H7 (cell line): ENCODE data around the gene LDHB. TPM values are rescaled to one million over a fixed set of nuclear protein-coding genes. Genes with fewer than 3 reads are reported as not detected.
"Not testable (repeated sequence)": the region's sequence is repeated elsewhere in the genome, so short reads cannot be mapped to it uniquely, and the experiment has no call there.

Source experiments
- DNase-seq: peaks from one replicate; pipeline ENCODE4 v3.0.0; 2012
- H3K27me3 ChIP-seq: 2 replicates; pipeline ENCODE4 v1.6.0; 2011; ENCODE audit warnings: mild to moderate bottlenecking, low read length; ENCODE audit not compliant: control insufficient read depth, insufficient read depth
- H3K36me3 ChIP-seq: replicated peaks from 2 replicates; pipeline ENCODE4 v1.5.1; 2011; ENCODE audit warnings: low read length; ENCODE audit not compliant: control insufficient read depth, insufficient read depth
- H3K4me3 ChIP-seq: 2 replicates; pipeline ENCODE4 v1.5.1; 2011; ENCODE audit warnings: low read depth, mild to moderate bottlenecking, control low read depth, low read length, moderate library complexity; ENCODE audit not compliant: insufficient read depth
- total RNA-seq: library from RNA; depleted of rRNA; stranded (reverse); fragments of >200 nt; shearing (Covaris generic); gene quantifications from 2 replicates; pipeline ENCODE4 v1.2.3, GENCODE V29; 2014

LDHB gene
- total RNA-seq, 1 experiment from 2014 or later: 1,138 TPM

- H3K27me3 ChIP-seq: no peaks in the 10 kb centered on the region
- DNase-seq: no peak
- peaks cover 45% of the 10 kb centered on the region for H3K36me3 ChIP-seq
- no peak overlapping the region for H3K4me3 ChIP-seq
Measured at GRCh38 chr12:21647179-21647578, 10.5 kb downstream of the LDHB start.

- DNase-seq, H3K4me3 ChIP-seq, H3K27me3 ChIP-seq: not testable (repeated sequence)
- peaks cover 45% of the 10 kb centered on the region for H3K36me3 ChIP-seq
Measured at GRCh38 chr12:21645041-21645500, 12.6 kb downstream of the LDHB start.

- Histone ChIP-seq H3K4me3 (no peak overlapping the region), H3K36me3 (peaks cover 45% of the 10 kb centered on the region), H3K27me3 (no peaks in the 10 kb centered on the region)
- DNase-seq: no peak
Measured at GRCh38 chr12:21644516-21644915, 13.1 kb downstream of the LDHB start.

GRCh38 chr12:21643758-21644157 is 13.9 kb downstream of the LDHB start:
- no peak for DNase-seq
- Histone ChIP-seq H3K36me3 (peaks cover 43% of the 10 kb centered on the region), H3K27me3 (no peaks in the 10 kb centered on the region), H3K4me3 (no peak overlapping the region)

GRCh38 chr12:21642707-21643389 is 14.8 kb downstream of the LDHB start:
- H3K27me3 ChIP-seq: no peaks in the 10 kb centered on the region
- H3K36me3 ChIP-seq: peaks cover 39% of the 10 kb centered on the region
- DNase-seq: no peak
- no peak overlapping the region for H3K4me3 ChIP-seq

GRCh38 chr12:21638054-21638891 is 19.4 kb downstream of the LDHB start:
- Histone ChIP-seq H3K4me3 (no peak overlapping the region), H3K27me3 (no peaks in the 10 kb centered on the region), H3K36me3 (peaks cover 46% of the 10 kb centered on the region)
- DNase-seq: no peak

- no peak for DNase-seq
- Histone ChIP-seq H3K36me3 (peaks cover 21% of the 10 kb centered on the region), H3K27me3 (no peaks in the 10 kb centered on the region), H3K4me3 (no peak overlapping the region)
Measured at GRCh38 chr12:21634245-21634644, 23.4 kb downstream of the LDHB start.

GRCh38 chr12:21631367-21631766 is 26.3 kb downstream of the LDHB start:
- Histone ChIP-seq H3K36me3 (peaks cover 10% of the 10 kb centered on the region), H3K4me3 (no peak overlapping the region), H3K27me3 (no peaks in the 10 kb centered on the region)
- DNase-seq: no peak

GRCh38 chr12:21627924-21628323 is 29.7 kb downstream of the LDHB start:
- Histone ChIP-seq H3K27me3 (no peaks in the 10 kb centered on the region), H3K4me3 (no peak overlapping the region), H3K36me3 (no peaks in the 10 kb centered on the region)
- no peak for DNase-seq

- DNase-seq: no peak
- Histone ChIP-seq H3K4me3 (no peak overlapping the region), H3K27me3 (no peaks in the 10 kb centered on the region), H3K36me3 (no peaks in the 10 kb centered on the region)
Measured at GRCh38 chr12:21618566-21618965, 39.1 kb downstream of the LDHB start.

- H3K27me3 ChIP-seq: no peaks in the 10 kb centered on the region
- no peaks in the 10 kb centered on the region for H3K36me3 ChIP-seq
- DNase-seq: no peak
- H3K4me3 ChIP-seq: no peak overlapping the region
Measured at GRCh38 chr12:21617030-21617429, 40.6 kb downstream of the LDHB start.

- no peaks in the 10 kb centered on the region for H3K36me3 ChIP-seq
- H3K4me3 ChIP-seq: no peak overlapping the region
- H3K27me3 ChIP-seq: no peaks in the 10 kb centered on the region
- DNase-seq: no peak
Measured at GRCh38 chr12:21615431-21615830, 42.2 kb downstream of the LDHB start.

- no peak overlapping the region for H3K4me3 ChIP-seq
- no peak for DNase-seq
- H3K36me3 ChIP-seq: no peaks in the 10 kb centered on the region
- H3K27me3 ChIP-seq: no peaks in the 10 kb centered on the region
Measured at GRCh38 chr12:21614506-21614905, 43.1 kb downstream of the LDHB start.

GRCh38 chr12:21613931-21614330 is 43.7 kb downstream of the LDHB start:
- no peaks in the 10 kb centered on the region for H3K27me3 ChIP-seq
- no peaks in the 10 kb centered on the region for H3K36me3 ChIP-seq
- H3K4me3 ChIP-seq: no peak overlapping the region
- peak; percentile 23 for DNase-seq

GRCh38 chr12:21608196-21608595 is 49.4 kb downstream of the LDHB start:
- H3K27me3 ChIP-seq: no peaks in the 10 kb centered on the region
- no peak for DNase-seq
- H3K36me3 ChIP-seq: no peaks in the 10 kb centered on the region

More at GRCh38 chr12:21608196-21608595, 49.4 kb downstream of the LDHB start:
- H3K4me3 ChIP-seq: no peak overlapping the region
